ENCODE results near the gene HOMER1.

DNA sequence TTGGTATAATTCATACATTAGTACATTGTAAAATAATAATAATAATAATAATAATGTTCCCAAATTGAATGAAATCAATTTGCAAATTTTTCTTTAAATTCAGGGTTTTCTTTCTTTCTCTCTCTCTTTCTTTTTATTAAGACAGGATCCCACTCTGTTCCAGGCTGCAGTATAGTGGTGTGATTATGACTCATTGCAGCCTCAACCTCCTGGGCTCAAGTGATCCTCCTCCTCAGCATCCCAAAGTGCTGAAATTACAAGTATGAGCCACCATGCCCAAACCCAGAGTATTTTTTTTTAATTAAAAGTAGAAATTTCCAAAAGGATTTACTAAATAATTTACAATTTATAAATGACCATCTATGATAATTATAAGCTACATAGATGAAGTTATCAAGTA is 117.7 kb downstream of the HOMER1 start:
- TF ChIP-seq, protein P1, sequence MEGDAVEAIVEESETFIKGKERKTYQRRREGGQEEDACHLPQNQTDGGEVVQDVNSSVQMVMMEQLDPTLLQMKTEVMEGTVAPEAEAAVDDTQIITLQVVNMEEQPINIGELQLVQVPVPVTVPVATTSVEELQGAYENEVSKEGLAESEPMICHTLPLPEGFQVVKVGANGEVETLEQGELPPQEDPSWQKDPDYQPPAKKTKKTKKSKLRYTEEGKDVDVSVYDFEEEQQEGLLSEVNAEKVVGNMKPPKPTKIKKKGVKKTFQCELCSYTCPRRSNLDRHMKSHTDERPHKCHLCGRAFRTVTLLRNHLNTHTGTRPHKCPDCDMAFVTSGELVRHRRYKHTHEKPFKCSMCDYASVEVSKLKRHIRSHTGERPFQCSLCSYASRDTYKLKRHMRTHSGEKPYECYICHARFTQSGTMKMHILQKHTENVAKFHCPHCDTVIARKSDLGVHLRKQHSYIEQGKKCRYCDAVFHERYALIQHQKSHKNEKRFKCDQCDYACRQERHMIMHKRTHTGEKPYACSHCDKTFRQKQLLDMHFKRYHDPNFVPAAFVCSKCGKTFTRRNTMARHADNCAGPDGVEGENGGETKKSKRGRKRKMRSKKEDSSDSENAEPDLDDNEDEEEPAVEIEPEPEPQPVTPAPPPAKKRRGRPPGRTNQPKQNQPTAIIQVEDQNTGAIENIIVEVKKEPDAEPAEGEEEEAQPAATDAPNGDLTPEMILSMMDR (IDR thresholded peaks at IDR 0.05 in 2 of 3, conservative IDR thresholded peaks at IDR 0.05 in 1 of 3; ENCODE audit: insufficient read depth in 2 of 3, low read depth in 1 of 3, low read length in 3 of 3) = no peak
- no peak for TF ChIP-seq ZNF134 (CRISPR knock-in tag; conservative IDR thresholded peaks at IDR 0.05)
- TF ChIP-seq CREB5 (CRISPR knock-in tag; IDR thresholded peaks at IDR 0.05) = no peak
- no peak for TF ChIP-seq EZH2 (IDR thresholded peaks at IDR 0.05; ENCODE audit: borderline replicate concordance, low read depth, low read length)
- no peak for TF ChIP-seq ARHGAP35 (IDR thresholded peaks at IDR 0.05; ENCODE audit: partially characterized antibody)
- TF ChIP-seq TSHZ1 (CRISPR knock-in tag; IDR thresholded peaks at IDR 0.05) = no peak
- TF ChIP-seq, protein P2, sequence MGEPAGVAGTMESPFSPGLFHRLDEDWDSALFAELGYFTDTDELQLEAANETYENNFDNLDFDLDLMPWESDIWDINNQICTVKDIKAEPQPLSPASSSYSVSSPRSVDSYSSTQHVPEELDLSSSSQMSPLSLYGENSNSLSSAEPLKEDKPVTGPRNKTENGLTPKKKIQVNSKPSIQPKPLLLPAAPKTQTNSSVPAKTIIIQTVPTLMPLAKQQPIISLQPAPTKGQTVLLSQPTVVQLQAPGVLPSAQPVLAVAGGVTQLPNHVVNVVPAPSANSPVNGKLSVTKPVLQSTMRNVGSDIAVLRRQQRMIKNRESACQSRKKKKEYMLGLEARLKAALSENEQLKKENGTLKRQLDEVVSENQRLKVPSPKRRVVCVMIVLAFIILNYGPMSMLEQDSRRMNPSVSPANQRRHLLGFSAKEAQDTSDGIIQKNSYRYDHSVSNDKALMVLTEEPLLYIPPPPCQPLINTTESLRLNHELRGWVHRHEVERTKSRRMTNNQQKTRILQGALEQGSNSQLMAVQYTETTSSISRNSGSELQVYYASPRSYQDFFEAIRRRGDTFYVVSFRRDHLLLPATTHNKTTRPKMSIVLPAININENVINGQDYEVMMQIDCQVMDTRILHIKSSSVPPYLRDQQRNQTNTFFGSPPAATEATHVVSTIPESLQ (CRISPR knock-in tag; IDR thresholded peaks at IDR 0.05) = no peak
- TF ChIP-seq, protein P3, sequence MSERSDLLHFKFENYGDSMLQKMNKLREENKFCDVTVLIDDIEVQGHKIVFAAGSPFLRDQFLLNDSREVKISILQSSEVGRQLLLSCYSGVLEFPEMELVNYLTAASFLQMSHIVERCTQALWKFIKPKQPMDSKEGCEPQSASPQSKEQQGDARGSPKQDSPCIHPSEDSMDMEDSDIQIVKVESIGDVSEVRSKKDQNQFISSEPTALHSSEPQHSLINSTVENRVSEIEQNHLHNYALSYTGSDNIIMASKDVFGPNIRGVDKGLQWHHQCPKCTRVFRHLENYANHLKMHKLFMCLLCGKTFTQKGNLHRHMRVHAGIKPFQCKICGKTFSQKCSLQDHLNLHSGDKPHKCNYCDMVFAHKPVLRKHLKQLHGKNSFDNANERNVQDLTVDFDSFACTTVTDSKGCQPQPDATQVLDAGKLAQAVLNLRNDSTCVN (CRISPR knock-in tag; IDR thresholded peaks at IDR 0.05) = no peak
- TF ChIP-seq POLR2A (conservative IDR thresholded peaks at IDR 0.05) = no peak
- TF ChIP-seq TRIM24 (IDR thresholded peaks at IDR 0.05) = no peak
- no peak for TF ChIP-seq YY1 (IDR thresholded peaks at IDR 0.05; ENCODE audit: borderline replicate concordance in 1 of 3, control insufficient read depth in 1 of 3, extremely low read depth in 1 of 3, insufficient read depth in 3 of 3, insufficient read length in 1 of 3, insufficient replicate concordance in 2 of 3, low read depth in 1 of 3, low read length in 2 of 3)
